Stimulated activated naive B cell treated with anti-CD40 and anti-IgM and Interleukin-4, amounts not matched to agents 10 μg/mL and 1 μg/mL and 100 μg/mL, for 72 hours (primary cell): ENCODE results near the gene GPR32.
"Not testable (repeated sequence)": the region's sequence is repeated elsewhere in the genome, so short reads cannot be mapped to it uniquely, and the experiment has no call there.

Experiments
- ATAC-seq, 2 donors: fragments of 150-1000 bp; cut with Tn5 transposase; replicated peaks; 2 replicates each; pipeline ENCODE4 v1.10.0; 2021; ENCODE audit warnings: moderate library complexity in 1 of 2
- DNase-seq: peaks from one replicate; pipeline ENCODE4 v3.0.0; 2021
- H3K27ac Mint-ChIP-seq: one replicate; pipeline ENCODE4 v1.8.0; 2022; ENCODE audit warnings: mild to moderate bottlenecking, mixed read lengths
- H3K27me3 Mint-ChIP-seq, 2 donors: one replicate each; pipeline ENCODE4 v1.8.0; 2022; ENCODE audit warnings: mixed read lengths in 2 of 2
- H3K36me3 Mint-ChIP-seq, 2 donors: one replicate each; pipeline ENCODE4 v1.8.0; 2022; ENCODE audit warnings: mixed read lengths in 2 of 2, mild to moderate bottlenecking in 1 of 2
- H3K4me1 Mint-ChIP-seq, 2 donors: one replicate each; pipeline ENCODE4 v1.8.0; 2022; ENCODE audit warnings: mixed read lengths in 2 of 2, mild to moderate bottlenecking in 1 of 2
- H3K4me3 Mint-ChIP-seq, 2 donors: one replicate each; pipeline ENCODE4 v1.8.0; 2022; ENCODE audit warnings: mild to moderate bottlenecking in 2 of 2, mixed read lengths in 2 of 2, moderate library complexity in 1 of 2
- H3K9me3 Mint-ChIP-seq, 2 donors: one replicate each; pipeline ENCODE4 v1.8.0; 2022; ENCODE audit warnings: mixed read lengths in 2 of 2, mild to moderate bottlenecking in 1 of 2

Gene GPR32, protein sequence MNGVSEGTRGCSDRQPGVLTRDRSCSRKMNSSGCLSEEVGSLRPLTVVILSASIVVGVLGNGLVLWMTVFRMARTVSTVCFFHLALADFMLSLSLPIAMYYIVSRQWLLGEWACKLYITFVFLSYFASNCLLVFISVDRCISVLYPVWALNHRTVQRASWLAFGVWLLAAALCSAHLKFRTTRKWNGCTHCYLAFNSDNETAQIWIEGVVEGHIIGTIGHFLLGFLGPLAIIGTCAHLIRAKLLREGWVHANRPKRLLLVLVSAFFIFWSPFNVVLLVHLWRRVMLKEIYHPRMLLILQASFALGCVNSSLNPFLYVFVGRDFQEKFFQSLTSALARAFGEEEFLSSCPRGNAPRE

DNA sequence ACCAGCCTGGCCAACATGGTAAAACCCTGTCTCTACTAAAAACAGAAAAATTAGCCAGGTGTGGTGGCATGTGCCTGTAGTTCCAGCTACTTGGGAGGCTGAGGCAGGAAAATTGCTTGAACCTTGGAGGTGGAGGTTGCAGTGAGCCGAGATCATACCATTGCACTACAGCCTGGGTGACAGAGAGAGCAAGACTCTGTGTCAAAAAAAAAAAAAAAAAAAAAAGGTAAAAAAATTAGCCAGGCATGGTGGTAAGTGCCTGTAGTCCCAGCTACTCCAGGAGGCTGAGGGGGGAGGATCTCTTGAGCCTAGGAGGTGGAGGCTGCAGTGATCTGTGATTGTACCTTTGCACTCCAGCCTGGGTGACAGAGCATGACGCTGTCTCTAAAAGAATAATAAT lies at the start of gene GPR32:
Gene GPR32 (plus strand): TSS at position 301 of the 400 bp plus-strand sequence. CDS start 137 bp downstream, outside the sequence.
- not testable (repeated sequence) for H3K4me3 Mint-ChIP-seq, ATAC-seq, H3K36me3 Mint-ChIP-seq, H3K4me1 Mint-ChIP-seq, H3K9me3 Mint-ChIP-seq, H3K27ac Mint-ChIP-seq, DNase-seq
- peaks cover 21 to 58% of the 10 kb centered on the region in 2 donors for H3K27me3 Mint-ChIP-seq

- peaks cover 69 to 74% of the 10 kb centered on the region in 2 donors for H3K27me3 Mint-ChIP-seq
- ATAC-seq = no peak
- peaks cover 0 to 2% of the 10 kb centered on the region in 2 donors for H3K9me3 Mint-ChIP-seq
- H3K36me3 Mint-ChIP-seq = peaks cover 6 to 11% of the 10 kb centered on the region in 2 donors
- H3K4me1 Mint-ChIP-seq = peaks cover 36 to 52% of the 10 kb centered on the region in 2 donors
- no peak overlapping the region for H3K27ac Mint-ChIP-seq
- no peak for DNase-seq
- peak overlapping the region in 1 of 2 donors; percentile 30 for H3K4me3 Mint-ChIP-seq
These were observed 49.3 kb upstream of the GPR32 start for GRCh38 chr19:50720921-50721381.

GRCh38 chr19:50721441-50722137 lies 48.7 kb upstream of the GPR32 start:
- Mint-ChIP-seq H3K27ac (no peak overlapping the region), H3K4me1 (peaks cover 36 to 52% of the 10 kb centered on the region in 2 donors), H3K27me3 (peaks cover 67 to 74% of the 10 kb centered on the region in 2 donors), H3K36me3 (peaks cover 6 to 11% of the 10 kb centered on the region in 2 donors), H3K9me3 (peaks cover 0 to 2% of the 10 kb centered on the region in 2 donors), H3K4me3 (no peak overlapping the region)
- ATAC-seq (no peak), DNase-seq (no peak)

DNA sequence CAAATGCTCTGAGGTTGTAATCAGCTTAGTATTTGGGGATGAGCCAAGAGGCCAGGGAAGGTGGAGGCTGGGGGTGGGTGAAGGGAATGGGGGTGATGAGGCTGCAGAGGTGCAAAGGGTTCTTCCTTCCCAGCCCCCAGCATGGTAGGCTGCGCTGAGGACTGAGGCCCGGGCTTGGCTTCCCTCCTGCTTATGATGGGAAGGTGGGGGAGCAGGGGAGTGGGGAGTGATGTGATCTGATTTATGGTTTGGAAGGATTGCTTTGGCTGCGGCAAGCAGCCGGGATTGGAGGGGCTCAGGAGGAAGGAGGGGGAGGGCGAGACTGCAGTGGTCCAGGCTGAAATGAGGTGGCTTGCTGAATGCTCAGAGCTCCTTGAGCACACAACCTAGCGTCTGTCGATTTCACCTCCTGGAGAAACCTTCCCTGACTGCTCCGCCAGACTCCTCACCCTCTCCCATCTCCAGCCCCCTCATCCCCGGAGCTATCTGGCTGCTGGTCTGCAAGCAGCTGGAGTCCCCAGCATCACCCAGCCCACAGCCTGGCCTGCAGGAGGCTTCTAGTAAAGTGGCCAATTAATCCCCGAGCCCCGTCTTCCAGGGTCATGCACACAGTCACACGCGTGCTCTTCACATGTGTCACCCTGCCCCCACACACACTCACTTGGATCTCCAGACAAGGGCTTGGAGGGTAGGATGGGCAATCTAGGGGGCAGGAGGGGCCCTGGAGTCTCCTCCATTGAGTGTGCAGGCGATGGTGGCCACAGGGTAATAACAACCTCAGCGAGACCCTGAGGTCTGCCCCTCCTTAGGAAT lies 47.9 kb upstream of the GPR32 start:
- H3K4me3 Mint-ChIP-seq = no peak overlapping the region
- H3K4me1 Mint-ChIP-seq = peaks cover 31 to 48% of the 10 kb centered on the region in 2 donors
- peaks cover 69 to 77% of the 10 kb centered on the region in 2 donors for H3K27me3 Mint-ChIP-seq
- H3K27ac Mint-ChIP-seq = no peak overlapping the region
- DNase-seq (no peak), ATAC-seq (no peak)
- H3K9me3 Mint-ChIP-seq = peaks cover 0 to 2% of the 10 kb centered on the region in 2 donors
- H3K36me3 Mint-ChIP-seq = peaks cover 6 to 8% of the 10 kb centered on the region in 2 donors

GRCh38 chr19:50723069-50723468 lies 47.2 kb upstream of the GPR32 start, which contains the start of gene CLEC11A:
Gene CLEC11A (plus strand): TSS chr19:50723364. CDS start chr19:50723526, 162 bp downstream.
- peaks cover 30 to 48% of the 10 kb centered on the region in 2 donors for H3K4me1 Mint-ChIP-seq
- peaks cover 3 to 4% of the 10 kb centered on the region in 2 donors for H3K9me3 Mint-ChIP-seq
- peak within 1 kb of the TSS; percentile 16 for H3K27ac Mint-ChIP-seq
- ATAC-seq = no peak
- peaks cover 70 to 79% of the 10 kb centered on the region in 2 donors for H3K27me3 Mint-ChIP-seq
- H3K4me3 Mint-ChIP-seq = peak within 1 kb of the TSS; percentile 90 to 95
- peaks cover 6% of the 10 kb centered on the region in 2 donors for H3K36me3 Mint-ChIP-seq
- no peak for DNase-seq

- Mint-ChIP-seq H3K9me3 (peaks cover 4 to 6% of the 10 kb centered on the region in 2 donors), H3K36me3 (peaks cover 6% of the 10 kb centered on the region in 2 donors), H3K27ac (no peak overlapping the region), H3K27me3 (peaks cover 72 to 84% of the 10 kb centered on the region in 2 donors), H3K4me1 (peaks cover 31 to 53% of the 10 kb centered on the region in 2 donors), H3K4me3 (peak overlapping the region; percentile 90 to 95)
- no peak for DNase-seq
- no peak for ATAC-seq
These were observed 46.3 kb upstream of the GPR32 start for GRCh38 chr19:50723735-50724521.

- ATAC-seq = peak; percentile 83 to 88
- Mint-ChIP-seq H3K27me3 (peaks cover 76 to 84% of the 10 kb centered on the region in 2 donors), H3K9me3 (peaks cover 4 to 6% of the 10 kb centered on the region in 2 donors), H3K4me1 (peaks cover 31 to 53% of the 10 kb centered on the region in 2 donors), H3K27ac (peak overlapping the region; percentile 59), H3K4me3 (peak overlapping the region; percentile 90 to 95), H3K36me3 (peaks cover 6% of the 10 kb centered on the region in 2 donors)
- peak; percentile 96 for DNase-seq
These were observed 45.6 kb upstream of the GPR32 start for GRCh38 chr19:50724522-50725217.

- H3K27ac Mint-ChIP-seq = peak overlapping the region; percentile 86
- H3K4me1 Mint-ChIP-seq = peaks cover 26 to 50% of the 10 kb centered on the region in 2 donors
- peak; percentile 58 to 64 for ATAC-seq
- H3K9me3 Mint-ChIP-seq = peaks cover 4% of the 10 kb centered on the region in 2 donors
- H3K36me3 Mint-ChIP-seq = peaks cover 2 to 3% of the 10 kb centered on the region in 2 donors
- no peak for DNase-seq
- peaks cover 69 to 77% of the 10 kb centered on the region in 2 donors for H3K27me3 Mint-ChIP-seq
- peak overlapping the region; percentile 90 to 95 for H3K4me3 Mint-ChIP-seq
These were observed 44.9 kb upstream of the GPR32 start for GRCh38 chr19:50725218-50725910.

GRCh38 chr19:50725911-50726230 lies 44.4 kb upstream of the GPR32 start:
- Mint-ChIP-seq H3K9me3 (peaks cover 4% of the 10 kb centered on the region in 2 donors), H3K27me3 (peaks cover 64 to 72% of the 10 kb centered on the region in 2 donors), H3K4me3 (peak overlapping the region; percentile 90 to 95), H3K4me1 (peaks cover 21 to 44% of the 10 kb centered on the region in 2 donors), H3K36me3 (peaks cover 0 to 1% of the 10 kb centered on the region in 2 donors), H3K27ac (peak overlapping the region; percentile 86)
- DNase-seq (no peak), ATAC-seq (no peak)

- Mint-ChIP-seq H3K4me1 (peaks cover 14 to 35% of the 10 kb centered on the region in 2 donors), H3K9me3 (peaks cover 4% of the 10 kb centered on the region in 2 donors), H3K27ac (peak overlapping the region; percentile 3), H3K36me3 (no peaks in the 10 kb centered on the region), H3K4me3 (peak overlapping the region; percentile 7 to 58), H3K27me3 (peaks cover 55 to 65% of the 10 kb centered on the region in 2 donors)
- DNase-seq (peak; percentile 82), ATAC-seq (peak; percentile 55 to 62)
These were observed 42.1 kb upstream of the GPR32 start for GRCh38 chr19:50728084-50728737.

GRCh38 chr19:50729894-50730293 lies 40.4 kb upstream of the GPR32 start:
- H3K4me3 Mint-ChIP-seq = no peak overlapping the region
- peaks cover 4% of the 10 kb centered on the region in 2 donors for H3K9me3 Mint-ChIP-seq
- no peak for DNase-seq
- peaks cover 8 to 21% of the 10 kb centered on the region in 2 donors for H3K4me1 Mint-ChIP-seq
- H3K36me3 Mint-ChIP-seq = no peaks in the 10 kb centered on the region
- ATAC-seq = no peak
- H3K27ac Mint-ChIP-seq = no peak overlapping the region
- H3K27me3 Mint-ChIP-seq = peaks cover 40 to 66% of the 10 kb centered on the region in 2 donors

DNA sequence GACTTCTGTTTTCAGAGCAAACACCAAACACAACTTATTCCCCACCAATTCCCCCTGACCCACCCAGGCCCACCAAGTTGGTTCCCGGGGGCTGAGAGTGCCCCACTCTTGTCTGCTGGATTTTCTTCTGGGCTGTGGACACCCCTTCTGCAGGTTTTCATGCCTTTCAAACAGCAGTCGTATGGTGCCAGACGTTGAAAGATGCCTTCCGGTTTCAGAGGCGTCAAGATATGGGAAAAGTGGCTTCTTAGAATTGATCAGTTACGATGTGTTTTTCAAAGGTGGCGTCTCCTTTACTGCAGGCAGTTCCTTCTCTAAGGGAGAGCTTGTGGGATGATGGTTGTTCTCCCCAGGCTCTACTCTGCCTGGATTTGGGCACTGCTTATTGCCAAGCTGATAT lies 34.4 kb upstream of the GPR32 start:
- no peak for ATAC-seq
- DNase-seq = no peak
- peaks cover 41 to 69% of the 10 kb centered on the region in 2 donors for H3K27me3 Mint-ChIP-seq
- no peaks in the 10 kb centered on the region for H3K4me1 Mint-ChIP-seq
- no peaks in the 10 kb centered on the region for H3K36me3 Mint-ChIP-seq
- H3K9me3 Mint-ChIP-seq = no peaks in the 10 kb centered on the region
- no peak overlapping the region for H3K27ac Mint-ChIP-seq
- no peak overlapping the region for H3K4me3 Mint-ChIP-seq
